G401.6 (cell line): ENCODE results near the gene ERC1.

Experiments used
- FAIRE-seq: peaks from 2 replicates; lab custom pipeline; 2012; peaks lifted over from hg19 to GRCh38; lab: Jason Lieb, UNC

Gene ERC1

GRCh38 chr12:1410794-1411193 lies 419.8 kb downstream of the ERC1 start:
- no peak for FAIRE-seq

- no peak for FAIRE-seq
Measured at GRCh38 chr12:1413930-1414329, 422.9 kb downstream of the ERC1 start.

- no peak for FAIRE-seq
Measured at GRCh38 chr12:1418144-1418543, 427.1 kb downstream of the ERC1 start.

- no peak for FAIRE-seq
Measured at GRCh38 chr12:1419849-1420371, 428.9 kb downstream of the ERC1 start.

GRCh38 chr12:1421091-1421846 lies 430.2 kb downstream of the ERC1 start:
- no peak for FAIRE-seq

GRCh38 chr12:1422604-1423315 lies 431.7 kb downstream of the ERC1 start:
- no peak for FAIRE-seq

GRCh38 chr12:1424674-1425395 lies 433.8 kb downstream of the ERC1 start:
- FAIRE-seq, result no peak

GRCh38 chr12:1425396-1425729 lies 434.3 kb downstream of the ERC1 start:
- no peak for FAIRE-seq

GRCh38 chr12:1428671-1429070 lies 437.6 kb downstream of the ERC1 start:
- no peak for FAIRE-seq

- no peak for FAIRE-seq
Measured at GRCh38 chr12:1429980-1430379, 439.0 kb downstream of the ERC1 start.

- no peak for FAIRE-seq
Measured at GRCh38 chr12:1434296-1434955, 443.4 kb downstream of the ERC1 start.

GRCh38 chr12:1435044-1435443 lies 444.0 kb downstream of the ERC1 start:
- FAIRE-seq, result no peak

- no peak for FAIRE-seq
Measured at GRCh38 chr12:1435456-1435855, 444.4 kb downstream of the ERC1 start.

- FAIRE-seq, result no peak
Measured at GRCh38 chr12:1436015-1436414, 445.0 kb downstream of the ERC1 start.

GRCh38 chr12:1436981-1437380 lies 446.0 kb downstream of the ERC1 start:
- FAIRE-seq, result no peak

- FAIRE-seq, result no peak
Measured at GRCh38 chr12:1439201-1439600, 448.2 kb downstream of the ERC1 start.

- FAIRE-seq, result no peak
Measured at GRCh38 chr12:1439687-1440086, 448.7 kb downstream of the ERC1 start.

- FAIRE-seq, result no peak
Measured at GRCh38 chr12:1443421-1444141, 452.6 kb downstream of the ERC1 start.

- no peak for FAIRE-seq
Measured at GRCh38 chr12:1444142-1444516, 453.1 kb downstream of the ERC1 start.

GRCh38 chr12:1445807-1446206 lies 454.8 kb downstream of the ERC1 start:
- no peak for FAIRE-seq

GRCh38 chr12:1448336-1448735 lies 457.3 kb downstream of the ERC1 start:
- no peak for FAIRE-seq

- no peak for FAIRE-seq
Measured at GRCh38 chr12:1453810-1454209, 462.8 kb downstream of the ERC1 start.
